OCI-LY1 (cell line): Measurements from ENCODE around the gene KCNIP4.

ENCODE experiments used
- H2AFZ ChIP-seq: fragments of 200-600 bp; sonication (generic), shearing (Covaris generic); 2 replicates; pipeline ENCODE4 v1.6.0; 2014; ENCODE audit warnings: antibody characterized with exemption, mild to moderate bottlenecking, low read length
- H3F3A ChIP-seq: fragments of 200-600 bp; sonication (generic), shearing (Covaris generic); 2 replicates; pipeline ENCODE4 v1.6.0; 2014; ENCODE audit warnings: mild to moderate bottlenecking, antibody characterized with exemption, low read length, moderate library complexity; ENCODE audit not compliant: insufficient read depth
- H3K27ac ChIP-seq: fragments of 200-600 bp; sonication (generic); 2 replicates; pipeline ENCODE4 v1.5.1; 2014; ENCODE audit warnings: low read length, mixed run types, mild to moderate bottlenecking, low read depth; ENCODE audit not compliant: poor library complexity, severe bottlenecking
- H3K27me3 ChIP-seq: fragments of 200-600 bp; sonication (generic); 2 replicates; pipeline ENCODE4 v1.6.0; 2014; ENCODE audit warnings: antibody characterized with exemption, mild to moderate bottlenecking, low read length, moderate library complexity; ENCODE audit not compliant: insufficient read depth
- H3K36me3 ChIP-seq: fragments of 200-600 bp; sonication (generic); 2 replicates; pipeline ENCODE4 v1.6.1; 2014; ENCODE audit warnings: mild to moderate bottlenecking, antibody characterized with exemption, low read length, moderate library complexity, mixed read lengths; ENCODE audit not compliant: insufficient read depth
- H3K4me1 ChIP-seq: fragments of 200-600 bp; sonication (generic); 2 replicates; pipeline ENCODE4 v1.5.1; 2014; ENCODE audit warnings: mild to moderate bottlenecking, low read length, moderate library complexity; ENCODE audit not compliant: insufficient read depth, severe bottlenecking
- H3K4me2 ChIP-seq: fragments of 200-600 bp; sonication (generic), shearing (Covaris generic); 2 replicates; pipeline ENCODE4 v1.6.1; 2014; ENCODE audit warnings: low read length
- H3K4me3 ChIP-seq: fragments of 200-600 bp; sonication (generic); 2 replicates; pipeline ENCODE4 v1.5.1; 2014; ENCODE audit warnings: low read length, low read depth, mild to moderate bottlenecking, mixed read lengths; ENCODE audit not compliant: poor library complexity, severe bottlenecking
- H3K79me2 ChIP-seq: fragments of 200-600 bp; shearing (Covaris generic); 2 replicates; pipeline ENCODE4 v1.6.1; 2016; ENCODE audit warnings: mixed run types, low read length, mixed read lengths; ENCODE audit not compliant: insufficient read depth
- H3K9ac ChIP-seq: fragments of 200-600 bp; sonication (generic), shearing (Covaris generic); 2 replicates; pipeline ENCODE4 v1.6.1; 2014; ENCODE audit warnings: mild to moderate bottlenecking, low read length, mixed read lengths
- H3K9me2 ChIP-seq: fragments of 200-600 bp; sonication (generic), shearing (Covaris generic); 2 replicates; pipeline ENCODE4 v1.6.1; 2014; ENCODE audit warnings: low read depth, mild to moderate bottlenecking, low read length, mixed read lengths
- H3K9me3 ChIP-seq: fragments of 200-600 bp; shearing (Covaris generic); 2 replicates; pipeline ENCODE4 v1.6.1; 2014; ENCODE audit warnings: low read length, mixed read lengths
- H4K20me1 ChIP-seq: fragments of 200-600 bp; sonication (generic), shearing (Covaris generic); 2 replicates; pipeline ENCODE4 v1.6.0; 2016; ENCODE audit warnings: mild to moderate bottlenecking, low read length; ENCODE audit not compliant: insufficient read depth
- CTCF ChIP-seq: fragments of 200-600 bp; sonication (generic), shearing (Covaris generic); IDR thresholded peaks from 2 replicates; pipeline ENCODE4 v1.5.1; 2017; ENCODE audit warnings: mild to moderate bottlenecking, antibody characterized with exemption, low read length, moderate library complexity, mixed read lengths
- EZH2 ChIP-seq: fragments of 200-600 bp; sonication (generic), shearing (Covaris generic); IDR thresholded peaks from 2 replicates; pipeline ENCODE4 v1.8.0; 2017; ENCODE audit warnings: borderline replicate concordance, mixed run types, mild to moderate bottlenecking, antibody characterized with exemption, low read length, moderate library complexity, mixed read lengths

KCNIP4 gene

DNA sequence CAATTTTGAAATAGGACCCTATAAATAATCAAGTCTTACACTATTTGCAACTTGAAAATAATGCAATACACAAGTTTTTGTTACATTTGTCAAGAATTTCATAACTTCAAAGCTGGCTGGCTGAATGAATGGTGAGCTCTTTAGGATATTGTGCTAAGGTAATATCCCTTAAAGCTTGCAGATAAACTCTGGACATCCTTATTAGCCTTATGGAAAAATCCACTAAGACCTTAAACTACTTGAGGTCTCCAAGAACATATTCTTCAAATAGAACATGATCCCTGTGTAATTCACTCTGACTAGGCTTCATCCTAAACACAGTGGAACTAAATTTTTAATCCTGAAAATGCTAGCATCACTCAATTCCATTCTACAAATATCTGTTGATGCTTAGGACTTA is 1049.0 kb downstream of the KCNIP4 start:
- no peaks in the 10 kb centered on the region for H4K20me1 ChIP-seq
- no peak overlapping the region for H3K4me3 ChIP-seq
- no peak overlapping the region for H3K9ac ChIP-seq
- no peaks in the 10 kb centered on the region for H3F3A ChIP-seq
- H2AFZ ChIP-seq, result no peak overlapping the region
- H3K9me2 ChIP-seq, result no peaks in the 10 kb centered on the region
- H3K27ac ChIP-seq, result no peak overlapping the region
- H3K4me1 ChIP-seq, result no peaks in the 10 kb centered on the region
- no peaks in the 10 kb centered on the region for H3K27me3 ChIP-seq
- H3K4me2 ChIP-seq, result no peak overlapping the region
- H3K79me2 ChIP-seq, result no peaks in the 10 kb centered on the region
- no peak for TF ChIP-seq CTCF
- TF ChIP-seq EZH2, result no peak
- no peaks in the 10 kb centered on the region for H3K9me3 ChIP-seq
- no peaks in the 10 kb centered on the region for H3K36me3 ChIP-seq

- no peak overlapping the region for H2AFZ ChIP-seq
- H4K20me1 ChIP-seq, result no peaks in the 10 kb centered on the region
- H3K4me2 ChIP-seq, result no peak overlapping the region
- no peak overlapping the region for H3K27ac ChIP-seq
- H3K4me3 ChIP-seq, result no peak overlapping the region
- no peaks in the 10 kb centered on the region for H3K9me3 ChIP-seq
- no peak overlapping the region for H3K9ac ChIP-seq
- H3K9me2 ChIP-seq, result no peaks in the 10 kb centered on the region
- H3K27me3 ChIP-seq, result no peaks in the 10 kb centered on the region
- H3K36me3 ChIP-seq, result no peaks in the 10 kb centered on the region
- no peaks in the 10 kb centered on the region for H3K4me1 ChIP-seq
- no peaks in the 10 kb centered on the region for H3K79me2 ChIP-seq
- H3F3A ChIP-seq, result no peaks in the 10 kb centered on the region
- TF ChIP-seq CTCF (no peak), EZH2 (no peak)
These were observed 1052.6 kb downstream of the KCNIP4 start for GRCh38 chr4:20895988-20896387.

DNA sequence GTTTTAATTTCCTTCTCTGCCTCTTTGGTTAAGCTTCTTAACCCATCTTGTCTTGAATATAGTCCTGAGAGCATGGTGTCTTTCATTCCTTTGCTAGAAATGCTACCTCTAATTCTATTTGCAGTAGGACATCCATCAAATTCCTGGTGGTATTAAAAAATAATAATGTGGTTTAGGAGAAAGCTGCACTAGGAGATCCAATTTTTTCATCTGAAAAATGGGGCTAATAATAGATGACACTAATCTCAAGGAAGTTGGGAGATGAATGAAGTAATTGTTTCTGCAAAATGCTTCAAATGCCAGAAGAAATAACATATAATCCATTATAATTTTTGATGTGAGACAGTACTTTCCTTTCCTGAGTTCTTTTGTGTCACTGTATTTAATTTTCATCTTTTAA is 1053.4 kb downstream of the KCNIP4 start:
- no peak overlapping the region for H3K9ac ChIP-seq
- no peak for TF ChIP-seq CTCF
- no peak for TF ChIP-seq EZH2
- no peaks in the 10 kb centered on the region for H3K9me2 ChIP-seq
- no peaks in the 10 kb centered on the region for H3K9me3 ChIP-seq
- H4K20me1 ChIP-seq, result no peaks in the 10 kb centered on the region
- no peaks in the 10 kb centered on the region for H3K79me2 ChIP-seq
- H3K36me3 ChIP-seq, result no peaks in the 10 kb centered on the region
- no peak overlapping the region for H2AFZ ChIP-seq
- no peaks in the 10 kb centered on the region for H3K27me3 ChIP-seq
- no peak overlapping the region for H3K27ac ChIP-seq
- H3F3A ChIP-seq, result no peaks in the 10 kb centered on the region
- H3K4me2 ChIP-seq, result no peak overlapping the region
- no peaks in the 10 kb centered on the region for H3K4me1 ChIP-seq
- no peak overlapping the region for H3K4me3 ChIP-seq
